Hepatocyte (in vitro differentiated cells): Measurements from ENCODE around the gene TMCO4.

ENCODE experiments used
- CTCF ChIP-seq: fragments of 200-600 bp; sonication (generic); IDR thresholded peaks from 2 replicates; pipeline ENCODE4 v1.5.1; 2016; ENCODE audit warnings: antibody characterized with exemption, mild to moderate bottlenecking; ENCODE audit not compliant: poor library complexity
- EZH2phosphoT487 ChIP-seq: fragments of 200-600 bp; sonication (generic); IDR thresholded peaks from one replicate; pipeline ENCODE4 v1.6.1; 2018; ENCODE audit warnings: antibody characterized with exemption, mild to moderate bottlenecking, low read depth, moderate library complexity; ENCODE audit not compliant: unreplicated experiment, severe bottlenecking

- TF ChIP-seq CTCF (no peak), EZH2phosphoT487 (no peak)
Measured at GRCh38 chr1:19643121-19643520, 156.6 kb downstream of the TMCO4 start.
